ENCODE measurements around the gene CACNA2D2.

GRCh38 chr3:50444782-50445181 is 58.7 kb downstream of the CACNA2D2 start:
- TF ChIP-seq CTCF (IDR thresholded peaks at IDR 0.05; ENCODE audit: low read length) (no peak), EZH2 (IDR thresholded peaks at IDR 0.05; ENCODE audit: borderline replicate concordance, low read length) (no peak)

Measured in OCI-LY1 (cell line).